CD4-positive, alpha-beta T cell treated with Interleukin-17A for 4 hours (primary cell): Measurements from ENCODE around the gene TFB1M.

ENCODE experiments used
- DNase-seq: peaks from one replicate; pipeline ENCODE4 v3.0.0-alpha.2; 2020; ENCODE audit warnings: mixed read lengths

TFB1M gene

DNA sequence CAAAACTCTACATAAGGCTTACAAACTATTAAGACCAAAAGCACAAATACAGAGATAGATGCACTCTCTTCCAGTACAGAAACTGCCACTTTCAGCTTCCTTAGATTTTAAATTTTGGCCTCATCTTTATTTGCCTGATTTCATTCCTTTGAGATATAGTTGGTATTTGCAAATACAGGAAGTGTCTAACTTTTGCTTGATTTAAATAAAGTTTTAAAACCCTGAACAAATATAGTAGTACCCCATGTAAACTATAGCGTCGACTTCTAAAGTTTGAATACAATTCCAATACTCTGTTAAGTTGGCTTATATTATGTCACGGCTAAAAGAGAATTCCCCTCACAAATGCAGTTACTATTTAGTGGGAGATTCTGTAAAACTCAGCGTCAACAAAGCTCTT, 51.6 kb downstream of the TFB1M start:
- no peak for DNase-seq

DNA sequence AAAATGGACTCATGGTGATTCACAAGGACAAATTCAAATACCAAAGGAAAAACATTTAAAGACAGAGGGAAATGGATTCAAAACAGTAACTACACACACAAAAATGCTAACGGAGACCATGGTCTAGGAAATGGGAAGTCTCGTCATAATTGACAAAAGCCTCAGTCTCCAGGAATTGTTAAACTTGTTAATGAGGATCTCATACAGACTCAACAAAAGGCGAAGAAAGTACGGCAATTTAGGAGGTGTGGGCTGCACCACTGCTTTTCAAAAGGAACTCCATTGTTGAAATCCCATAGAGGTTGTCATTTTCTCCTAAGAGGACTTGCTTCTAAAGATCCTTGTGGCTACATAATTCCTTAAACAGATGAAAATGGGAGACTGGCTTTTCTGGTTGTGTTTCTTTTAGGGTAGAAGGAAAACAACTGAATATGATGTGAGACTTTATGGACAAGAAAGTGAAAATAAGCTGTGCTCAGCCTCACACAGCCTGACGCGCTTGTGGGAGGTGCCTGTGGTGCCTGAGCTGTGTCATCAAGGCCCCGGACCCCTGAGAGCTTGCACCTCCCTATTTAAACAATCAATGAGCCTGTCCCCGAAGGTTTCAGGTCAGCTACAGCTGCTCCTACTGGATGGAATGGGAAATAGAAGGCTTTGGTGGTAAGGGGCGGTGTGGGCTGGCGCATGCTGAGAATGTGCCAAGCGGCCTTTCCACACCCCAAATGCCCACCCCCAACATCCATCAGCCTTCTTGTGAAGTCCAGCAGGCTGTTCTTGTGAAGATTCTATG, 53.0 kb downstream of the TFB1M start:
- DNase-seq = no peak

DNA sequence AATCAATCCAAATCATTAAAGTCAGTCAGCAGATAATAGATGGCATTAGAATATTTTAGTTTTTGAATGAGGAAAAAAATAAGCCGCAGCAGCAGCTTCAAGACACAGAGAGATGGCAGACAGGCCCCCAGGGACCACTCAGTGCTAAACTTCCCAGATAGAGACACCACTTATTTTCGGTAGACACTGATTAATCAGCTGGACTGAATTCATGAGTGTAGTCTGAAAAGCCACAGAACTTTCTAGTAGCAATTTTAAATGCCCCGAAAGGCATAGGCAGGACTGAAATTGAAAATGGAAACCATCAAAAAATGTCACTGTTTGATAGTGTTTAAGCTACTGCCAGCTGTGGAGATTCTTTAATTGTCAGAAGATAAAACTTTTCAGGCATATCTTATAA, 53.6 kb downstream of the TFB1M start:
- DNase-seq = no peak

DNA sequence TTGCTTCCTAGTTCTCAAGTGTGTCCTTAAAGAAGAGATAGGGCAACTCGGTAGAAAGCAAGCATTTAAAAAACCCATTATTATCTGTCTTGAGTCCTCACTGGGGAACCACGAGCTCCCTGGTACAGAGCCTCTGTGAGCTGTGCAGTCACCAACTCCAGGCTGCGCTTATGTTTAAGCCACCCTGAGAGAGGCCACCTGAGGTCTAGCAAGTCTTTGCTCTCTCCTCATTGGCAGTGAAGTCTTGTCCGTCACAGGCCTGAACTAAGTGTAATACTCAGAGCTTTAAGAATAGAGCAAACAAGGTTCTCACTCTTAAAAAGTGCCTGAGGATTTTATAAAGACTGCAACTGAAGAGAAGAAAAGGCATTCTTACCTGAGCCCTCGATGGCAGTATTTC, 54.4 kb downstream of the TFB1M start:
- DNase-seq = no peak

DNA sequence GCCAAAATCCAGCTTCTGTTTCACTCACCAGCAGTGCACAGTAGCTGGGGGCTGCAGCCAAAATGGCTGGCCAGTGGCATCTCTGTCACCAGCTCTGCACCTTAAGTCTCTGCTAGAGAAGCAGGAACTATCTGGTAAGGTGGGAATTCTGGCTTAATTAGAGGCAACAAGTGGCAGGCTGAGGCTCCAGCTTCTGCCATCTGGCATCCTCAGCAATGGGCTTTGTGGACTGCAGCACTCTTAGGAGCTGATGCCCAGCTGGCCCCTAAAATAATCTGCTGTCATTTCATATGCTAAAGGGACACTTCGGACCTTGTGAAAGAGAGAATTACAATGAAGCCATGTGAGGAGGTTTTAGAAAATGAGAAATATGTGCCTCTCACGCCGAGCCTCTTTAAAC, 55.1 kb downstream of the TFB1M start:
- no peak for DNase-seq

DNA sequence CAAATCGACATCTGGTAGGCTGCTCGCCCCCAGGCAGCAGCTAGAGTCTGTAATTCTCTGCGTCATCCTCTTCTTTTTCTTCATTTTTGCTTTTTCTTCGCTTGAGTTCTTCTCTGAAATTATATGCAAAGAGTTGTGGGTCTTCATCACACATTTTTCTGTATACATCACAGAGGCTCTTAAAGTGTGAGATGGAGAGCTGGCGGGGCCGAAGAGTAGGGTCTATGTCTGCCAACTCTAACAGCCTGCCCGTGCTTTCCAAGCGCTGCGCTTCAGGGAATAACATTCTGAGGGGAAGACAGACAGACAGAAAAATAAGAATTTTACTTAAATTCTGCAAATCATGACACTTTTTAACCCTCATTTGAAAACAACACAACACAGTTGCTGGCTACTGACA, 56.5 kb downstream of the TFB1M start:
- DNase-seq = no peak

DNA sequence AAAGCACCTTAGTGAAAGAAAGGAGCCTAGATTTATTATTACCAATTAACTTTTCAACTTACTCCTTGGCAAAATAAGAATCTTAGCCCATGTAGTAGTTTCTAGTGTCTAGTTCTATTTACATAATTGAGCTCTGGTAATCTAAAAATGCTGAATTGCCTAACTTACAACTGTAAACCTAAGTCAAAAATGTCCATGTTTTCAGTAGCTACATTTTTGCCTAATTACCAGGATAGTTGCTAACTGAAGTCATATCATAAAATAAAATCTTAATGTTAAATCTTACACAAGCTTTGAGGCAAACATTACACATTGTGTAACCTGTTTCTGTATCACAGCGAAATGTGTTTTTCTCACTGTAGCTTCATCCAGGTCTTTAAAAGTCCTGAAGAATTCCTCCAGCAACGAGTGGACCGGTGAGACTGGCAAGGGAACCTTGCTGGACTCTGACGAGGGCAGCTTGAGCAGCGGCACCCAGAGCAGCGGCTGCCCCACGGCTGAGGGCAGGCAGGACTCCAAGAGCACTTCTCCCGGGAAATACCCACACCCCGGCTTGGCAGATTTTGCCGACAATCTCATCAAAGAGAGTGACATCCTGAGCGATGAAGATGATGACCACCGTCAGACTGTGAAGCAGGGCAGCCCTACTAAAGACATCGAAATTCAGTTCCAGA, 58.0 kb downstream of the TFB1M start:
- DNase-seq = no peak

DNA sequence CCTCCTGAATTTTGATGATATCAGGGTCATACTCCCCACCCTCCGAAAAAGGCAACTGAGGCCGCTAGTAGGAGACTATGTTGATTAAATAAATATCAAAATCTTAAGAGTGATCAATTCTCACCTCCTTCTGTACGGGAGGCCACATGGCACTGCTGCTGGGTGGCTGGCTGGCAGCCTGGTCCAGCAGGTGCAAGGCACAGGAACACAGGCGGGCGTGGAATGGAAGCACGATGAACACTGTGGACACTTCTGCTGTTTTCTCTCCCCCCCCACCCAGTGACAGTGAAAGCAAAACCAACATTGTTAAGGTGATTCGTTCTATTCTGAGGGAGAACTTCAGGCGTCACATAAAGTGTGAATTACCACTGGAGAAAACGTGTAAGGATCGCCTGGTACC, 60.1 kb downstream of the TFB1M start:
- no peak for DNase-seq

DNA sequence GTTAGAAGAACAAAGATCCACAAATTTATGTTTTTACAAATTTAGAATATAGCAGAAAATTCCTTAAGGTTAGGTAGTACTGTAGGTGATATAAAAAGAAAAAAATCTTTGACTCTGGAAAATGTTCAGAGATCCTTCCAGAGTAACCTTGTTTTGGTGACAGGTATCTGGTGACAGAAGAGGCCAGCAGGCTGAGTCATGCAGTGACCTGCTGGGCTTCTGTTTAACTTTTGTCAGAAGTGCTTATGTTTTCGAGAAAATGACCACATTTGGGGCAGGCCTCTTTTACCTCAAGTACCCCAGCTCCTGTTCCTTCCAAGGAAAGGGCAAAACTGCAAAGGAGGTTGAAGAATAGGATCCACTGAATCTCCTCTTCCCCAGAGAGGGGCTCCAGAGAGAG, 60.9 kb downstream of the TFB1M start:
- no peak for DNase-seq

DNA sequence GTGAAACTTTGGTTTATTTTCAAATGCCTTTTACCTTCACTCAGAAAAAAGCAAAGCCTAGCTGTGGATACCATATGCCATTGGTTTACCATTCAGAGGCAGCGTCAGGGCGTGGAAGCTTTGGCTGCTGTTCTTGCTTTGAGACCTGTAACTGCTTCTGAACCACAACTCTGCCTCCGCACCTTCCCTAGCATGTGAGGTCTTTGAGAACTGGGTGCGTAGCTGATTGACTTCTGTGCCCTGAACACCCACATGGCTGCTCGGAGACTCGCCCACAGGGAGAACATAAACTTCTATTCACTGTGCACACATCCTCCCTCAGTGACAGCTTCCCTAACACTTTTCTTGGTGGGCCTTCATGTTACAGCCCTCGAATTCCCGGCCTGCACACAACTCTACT, 61.7 kb downstream of the TFB1M start:
- no peak for DNase-seq

DNA sequence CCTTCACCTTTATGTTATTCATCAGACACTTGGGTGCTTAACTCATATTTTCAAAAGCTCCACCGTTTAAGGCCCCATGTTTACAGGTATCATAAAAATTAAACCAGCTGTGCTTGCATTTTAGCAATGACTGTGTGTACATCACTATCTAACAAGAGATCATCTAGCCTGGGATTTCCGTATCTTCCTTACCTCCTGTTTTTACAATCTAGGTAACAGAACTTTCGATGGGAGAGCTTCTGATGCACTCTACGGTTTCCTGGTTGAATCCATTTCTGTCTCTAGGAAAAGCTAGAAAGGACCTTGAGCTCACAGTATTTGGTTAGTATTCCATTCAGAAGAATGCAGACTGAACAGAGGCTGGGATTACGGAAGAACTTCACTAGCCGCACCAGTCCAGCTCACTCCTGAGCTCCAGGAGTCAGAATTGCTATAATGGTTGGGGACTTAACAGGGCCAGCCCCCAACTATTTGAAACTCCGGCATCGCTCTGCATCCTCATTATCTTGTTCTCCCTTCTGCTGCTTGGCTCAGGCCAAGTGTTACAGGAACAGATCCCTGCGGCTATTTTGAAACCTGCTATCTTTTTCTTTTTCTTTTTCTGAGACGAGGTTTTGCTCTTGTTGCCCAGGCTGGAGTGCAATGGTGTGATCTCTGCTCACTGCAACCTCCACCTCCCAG, 63.4 kb downstream of the TFB1M start:
- DNase-seq = no peak

DNA sequence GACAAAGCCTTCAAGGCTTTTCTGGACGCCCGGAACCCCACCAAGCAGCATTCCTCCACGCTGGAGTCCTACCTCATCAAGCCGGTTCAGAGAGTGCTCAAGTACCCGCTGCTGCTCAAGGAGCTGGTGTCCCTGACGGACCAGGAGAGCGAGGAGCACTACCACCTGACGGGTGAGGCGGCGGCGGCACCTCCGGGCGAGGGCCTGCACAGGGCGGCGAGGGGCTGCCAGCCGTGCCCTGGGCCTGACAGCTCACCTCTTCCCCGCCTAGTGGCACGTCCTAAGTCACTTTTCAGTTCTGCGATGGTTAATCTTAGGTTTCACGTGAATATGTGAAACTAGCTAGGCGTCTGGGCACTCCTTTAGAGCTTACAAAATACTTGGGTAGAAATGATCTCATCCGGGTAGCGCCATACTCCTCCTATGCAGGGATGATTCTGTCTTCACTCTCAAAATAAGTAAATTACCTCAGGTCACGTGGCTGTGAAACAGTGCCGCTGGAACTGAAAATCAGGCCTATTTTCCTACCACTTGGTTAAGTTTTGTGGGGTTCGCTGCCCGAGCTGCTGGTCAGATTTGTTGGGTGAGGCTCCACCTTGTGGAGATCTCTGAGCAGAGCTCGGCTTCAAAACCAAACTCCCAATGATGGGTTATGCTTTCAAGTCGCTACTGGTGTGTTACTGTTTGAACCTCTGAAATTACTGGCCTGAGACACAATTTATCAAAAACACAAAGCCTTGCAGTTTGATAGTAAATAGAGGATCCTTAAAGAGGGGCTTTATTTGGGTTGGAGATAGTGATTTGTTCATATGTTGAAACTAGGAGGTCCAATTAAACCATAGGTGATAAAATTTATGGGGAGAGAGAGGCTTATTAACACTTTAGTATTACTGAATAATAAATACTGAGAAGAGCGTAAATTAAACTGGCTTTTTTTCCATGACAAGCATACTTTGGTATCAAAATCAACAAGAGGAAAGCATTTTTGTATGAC, 66.0 kb downstream of the TFB1M start:
- DNase-seq = peak; percentile 26

DNA sequence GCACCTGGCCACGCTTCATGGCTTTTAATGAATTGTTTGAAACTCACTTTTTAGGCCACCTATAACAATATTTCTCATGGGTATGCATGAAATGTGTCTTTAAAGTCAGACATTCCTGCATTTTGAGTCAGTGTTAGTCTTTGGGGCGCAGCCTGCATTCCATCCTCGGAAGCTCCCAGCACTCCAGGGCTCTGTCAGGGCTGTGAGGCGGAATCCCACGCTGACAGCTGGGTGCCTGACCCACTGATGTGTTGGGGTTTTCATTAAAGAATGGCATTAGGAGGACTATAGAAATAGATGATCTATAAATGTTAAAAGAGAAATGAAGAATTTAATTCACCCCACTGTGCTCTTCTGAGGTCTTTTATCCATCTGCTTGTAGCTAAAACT, 66.7 kb downstream of the TFB1M start:
- no peak for DNase-seq

DNA sequence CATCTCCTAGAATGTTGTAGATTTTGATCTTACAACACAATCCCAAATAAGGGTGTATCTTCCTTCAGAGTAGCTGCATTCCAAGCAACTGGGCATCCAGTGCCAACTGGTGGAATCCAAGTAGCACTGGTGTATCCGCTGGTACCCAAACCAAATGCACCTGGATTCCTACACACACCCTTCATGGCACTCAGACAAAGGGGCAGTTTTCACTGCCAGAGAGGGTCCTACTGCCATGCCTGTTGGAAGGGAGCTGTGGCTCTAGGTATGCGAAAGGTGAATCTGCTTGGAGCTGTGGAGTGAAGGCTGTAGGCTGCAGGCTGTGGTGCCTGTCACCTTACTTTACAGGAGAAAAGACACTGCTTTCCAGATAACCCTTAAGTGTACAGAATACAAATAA, 67.5 kb downstream of the TFB1M start:
- DNase-seq = no peak

DNA sequence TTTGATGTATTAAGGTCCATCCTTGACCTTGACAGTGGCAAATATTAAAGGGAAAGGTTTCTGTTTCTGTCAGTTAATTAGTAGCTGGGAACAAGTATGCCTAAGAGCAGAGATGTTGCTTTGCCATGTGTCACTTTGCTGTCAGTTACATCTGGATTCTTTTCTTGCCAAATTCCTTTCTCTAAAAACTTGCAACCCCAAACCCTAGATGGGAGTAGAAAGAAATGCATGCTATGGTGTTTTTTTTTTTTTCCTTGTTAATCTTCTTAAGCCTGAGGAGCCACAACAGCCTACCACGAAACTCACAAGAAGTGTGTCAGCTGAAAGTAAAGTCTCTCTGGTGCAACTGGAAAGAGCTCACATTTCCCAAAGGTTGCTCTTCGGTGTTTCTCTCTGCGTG, 68.5 kb downstream of the TFB1M start:
- DNase-seq = no peak

DNA sequence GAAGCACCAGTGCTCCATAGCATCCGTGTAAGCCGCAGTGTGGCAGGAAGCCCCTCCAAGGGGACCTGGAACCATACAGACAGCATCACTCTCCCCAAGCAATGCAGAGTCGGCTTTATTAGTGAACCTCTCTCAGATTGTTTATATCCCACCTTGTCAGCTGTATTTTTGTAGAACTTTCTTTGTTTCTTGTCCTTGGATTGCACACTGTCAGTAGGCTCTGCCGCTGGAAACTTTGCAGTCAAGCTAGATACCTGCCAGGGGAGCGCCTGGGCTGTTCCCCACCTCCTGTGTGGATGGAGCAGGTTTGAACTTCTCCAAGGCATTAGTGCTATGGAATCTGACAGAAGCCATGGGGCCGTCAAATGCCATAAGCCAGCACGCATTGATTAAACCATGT, 69.1 kb downstream of the TFB1M start:
- no peak for DNase-seq

DNA sequence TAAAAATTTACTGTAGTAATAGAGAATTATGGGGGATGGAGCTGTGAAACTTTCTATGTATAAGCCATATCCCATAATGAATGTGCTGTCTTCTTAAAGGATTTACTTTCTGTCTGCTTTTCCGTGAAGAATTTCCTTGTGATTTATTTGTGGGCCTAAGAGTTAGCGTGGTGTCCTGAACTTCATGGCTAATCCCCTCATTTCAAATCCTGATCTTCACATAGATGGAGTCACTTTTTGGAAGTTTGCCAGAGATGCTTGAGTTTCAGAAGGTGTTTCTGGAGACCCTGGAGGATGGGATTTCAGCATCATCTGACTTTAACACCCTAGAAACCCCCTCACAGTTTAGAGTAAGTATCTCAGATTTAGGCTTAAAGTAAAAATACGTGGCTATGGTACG, 69.8 kb downstream of the TFB1M start:
- no peak for DNase-seq

DNA sequence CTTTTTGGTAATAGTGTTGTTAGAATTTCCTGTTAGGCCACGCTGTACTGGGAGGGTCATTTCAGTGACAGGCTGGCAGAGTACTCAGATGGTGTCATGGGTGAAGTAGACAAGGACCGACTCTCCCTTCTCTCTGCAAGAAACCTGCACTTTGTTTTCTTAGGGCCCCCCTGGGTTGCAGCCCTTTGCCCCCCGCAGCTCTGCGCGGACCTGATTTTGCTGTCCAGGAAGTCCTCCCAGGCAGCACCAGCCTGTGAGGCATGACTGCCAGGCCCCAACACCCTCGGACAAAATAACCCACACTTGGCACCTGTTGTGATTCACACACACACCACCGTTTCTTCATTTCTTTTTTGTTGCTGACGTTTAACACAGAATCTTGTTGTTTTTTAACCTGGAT, 72.3 kb downstream of the TFB1M start:
- DNase-seq = no peak

DNA sequence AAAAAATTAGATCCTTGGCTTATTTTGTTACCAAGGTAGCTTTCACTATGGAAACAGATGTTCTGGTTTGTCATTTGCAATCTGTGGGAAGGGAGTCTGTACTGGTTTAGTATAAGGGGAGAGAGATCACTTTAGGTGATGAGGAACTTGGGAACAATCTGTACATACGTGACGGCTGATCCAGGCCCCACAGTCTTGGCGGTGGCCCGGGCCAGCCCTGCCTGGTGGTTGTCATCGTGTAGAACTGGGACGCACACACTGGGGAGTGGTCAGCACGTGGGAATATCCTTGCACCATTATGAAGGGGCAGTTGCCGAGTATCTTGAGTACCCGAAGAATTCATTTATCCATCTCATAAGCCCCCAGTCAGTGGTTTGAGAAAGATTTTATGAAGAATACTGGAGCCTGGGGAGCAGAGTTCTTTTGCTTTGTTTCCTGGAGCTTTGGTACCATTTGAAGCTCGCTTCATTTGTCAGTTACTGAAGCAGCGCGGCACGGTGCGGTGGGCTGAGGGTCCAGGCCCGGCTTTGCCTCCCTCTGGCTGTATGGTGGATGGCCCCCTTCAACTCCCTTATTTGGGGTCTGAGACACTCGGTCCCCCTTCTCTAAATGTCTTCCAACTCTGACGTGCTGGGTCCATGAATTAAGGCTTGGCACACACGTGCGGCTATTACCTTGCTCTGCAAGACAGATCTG, 73.2 kb downstream of the TFB1M start:
- no peak for DNase-seq

DNA sequence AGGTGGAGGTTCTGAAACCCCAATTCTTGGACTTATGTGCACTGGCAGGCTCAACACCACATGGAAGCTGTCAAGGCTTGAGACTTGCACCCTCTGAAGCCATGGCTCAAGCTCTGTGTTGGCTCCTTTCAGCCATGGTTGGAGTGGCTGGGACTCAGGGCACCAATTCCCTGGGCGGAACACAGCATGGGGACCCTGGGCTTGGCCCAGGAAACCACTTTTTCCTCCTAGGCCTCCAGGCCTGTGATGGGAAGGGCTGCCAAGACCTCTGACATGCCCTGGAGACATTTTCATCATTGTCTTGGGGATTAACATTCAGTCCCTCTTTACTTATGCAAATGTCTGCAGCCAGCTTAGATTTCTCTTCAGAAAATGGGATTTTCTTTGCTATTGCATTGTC, 76.7 kb downstream of the TFB1M start:
- no peak for DNase-seq

DNA sequence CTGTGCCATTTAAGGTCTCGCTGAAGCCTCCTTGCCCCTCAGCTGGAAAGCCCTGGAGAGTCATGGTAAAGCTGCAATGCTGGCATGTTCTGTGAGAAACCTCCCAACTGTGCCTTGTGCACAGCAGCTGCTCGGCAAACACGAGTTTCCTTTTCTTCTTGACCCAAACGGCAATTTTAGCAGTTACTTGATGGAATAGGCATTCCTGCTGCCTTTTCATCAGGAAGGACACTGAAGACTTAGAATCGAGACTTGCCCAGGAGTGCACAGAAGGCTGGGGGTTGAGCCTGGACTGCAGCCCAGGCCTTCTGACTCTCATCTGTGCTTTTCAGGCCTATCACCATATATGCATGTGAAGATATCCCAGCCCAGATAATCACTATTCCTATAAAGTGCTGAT, 79.2 kb downstream of the TFB1M start:
- no peak for DNase-seq

DNA sequence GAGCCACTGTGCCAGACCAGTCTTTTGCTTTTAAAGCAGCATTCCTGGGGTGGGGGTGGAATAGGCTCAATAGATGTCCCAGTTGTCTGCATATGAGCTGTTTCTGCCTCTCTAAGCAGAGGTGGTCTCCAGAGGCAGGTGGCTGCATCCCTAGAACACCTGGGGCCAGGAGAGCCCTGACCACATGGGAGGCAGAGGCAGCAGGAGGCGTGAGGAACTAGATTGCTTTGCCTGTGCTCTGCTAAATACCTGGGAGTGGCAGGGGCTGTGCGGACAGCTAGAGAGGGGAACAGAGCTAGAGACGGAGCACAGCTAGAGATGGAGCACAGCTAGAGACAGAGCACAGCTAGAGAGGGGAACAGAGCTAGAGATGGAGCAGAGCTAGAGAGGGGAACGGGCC, 79.6 kb downstream of the TFB1M start:
- DNase-seq = no peak
